IPS DF 6.9 (cell line): ENCODE data around the gene METTL1.

Experiments
- DNase-seq: peaks from one replicate; pipeline ENCODE4 v3.0.0-alpha.2; 2013; ENCODE audit warnings: low read depth, low spot score
- H3K27ac ChIP-seq: one replicate; pipeline ENCODE4 v1.5.1; 2013; ENCODE audit warnings: low read length, control low read depth
- H3K27me3 ChIP-seq: 2 replicates; pipeline ENCODE4 v1.6.1; 2013; ENCODE audit warnings: mild to moderate bottlenecking, low read length; ENCODE audit not compliant: control insufficient read depth, insufficient read depth
- H3K36me3 ChIP-seq: 2 replicates; pipeline ENCODE4 v1.6.1; 2013; ENCODE audit warnings: low read length; ENCODE audit not compliant: control insufficient read depth, insufficient read depth
- H3K4me1 ChIP-seq: 2 replicates; pipeline ENCODE4 v1.6.1; 2013; ENCODE audit warnings: low read length; ENCODE audit not compliant: control insufficient read depth, insufficient read depth
- H3K4me3 ChIP-seq: 2 replicates; pipeline ENCODE4 v1.5.1; 2013; ENCODE audit warnings: mild to moderate bottlenecking, low read length
- H3K9me3 ChIP-seq: 2 replicates; pipeline ENCODE4 v1.6.1; 2013; ENCODE audit warnings: low read length, inconsistent platforms; ENCODE audit not compliant: control insufficient read depth, insufficient read depth
- WGBS: extraction: QIAGEN DNeasy Blood & Tissue Kit; methylation state at CpG from one replicate; pipeline ENCODE4 v1.1.7; 2013; ENCODE audit warnings: mixed read lengths, missing lambda C conversion rate; ENCODE audit not compliant: insufficient read length, insufficient coverage; 5-methylcytosine and 5-hydroxymethylcytosine counted together

Gene METTL1

DNA sequence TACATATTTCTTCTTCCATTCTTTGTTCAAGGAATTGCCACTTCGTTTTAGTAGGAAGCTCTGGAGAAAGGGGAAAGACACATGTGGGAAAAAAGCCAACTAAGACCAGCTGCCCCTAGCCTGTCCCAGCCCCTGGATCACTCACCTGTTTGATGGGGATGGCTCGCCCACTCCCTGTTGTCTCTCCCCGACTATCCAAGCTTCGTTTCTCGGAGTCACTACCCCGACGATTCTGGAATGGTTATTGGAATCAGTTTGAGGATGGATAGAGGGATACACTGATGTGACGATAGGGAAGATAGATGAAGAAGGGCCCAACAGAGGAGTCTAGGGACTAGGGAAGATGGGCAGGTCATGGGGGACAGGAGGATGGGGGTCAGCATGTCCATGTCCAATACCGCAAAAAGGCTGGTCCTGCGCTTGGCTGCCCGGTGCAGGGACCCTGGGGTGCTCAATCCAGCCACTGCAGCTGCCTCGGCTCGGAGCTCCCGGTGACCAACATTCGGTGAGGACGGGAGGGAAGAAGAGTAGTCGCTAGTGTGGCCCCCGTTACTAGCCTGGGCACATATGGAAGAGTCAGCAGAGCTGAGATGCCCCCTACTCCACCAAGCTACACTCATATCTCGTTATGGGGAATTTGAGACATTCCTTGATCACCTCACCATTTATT lies 40.4 kb downstream of the METTL1 start:
- Histone ChIP-seq H3K4me1 (peaks cover 9% of the 10 kb centered on the region), H3K27ac (no peak overlapping the region), H3K36me3 (no peaks in the 10 kb centered on the region; the same call in 1 of the 2 replicates), H3K9me3 (no peaks in the 10 kb centered on the region), H3K27me3 (peaks cover 53% of the 10 kb centered on the region), H3K4me3 (no peak overlapping the region)
- no peak for DNase-seq
- WGBS, result no CpG with 5 or more reads among the region's 19 CpGs

DNA sequence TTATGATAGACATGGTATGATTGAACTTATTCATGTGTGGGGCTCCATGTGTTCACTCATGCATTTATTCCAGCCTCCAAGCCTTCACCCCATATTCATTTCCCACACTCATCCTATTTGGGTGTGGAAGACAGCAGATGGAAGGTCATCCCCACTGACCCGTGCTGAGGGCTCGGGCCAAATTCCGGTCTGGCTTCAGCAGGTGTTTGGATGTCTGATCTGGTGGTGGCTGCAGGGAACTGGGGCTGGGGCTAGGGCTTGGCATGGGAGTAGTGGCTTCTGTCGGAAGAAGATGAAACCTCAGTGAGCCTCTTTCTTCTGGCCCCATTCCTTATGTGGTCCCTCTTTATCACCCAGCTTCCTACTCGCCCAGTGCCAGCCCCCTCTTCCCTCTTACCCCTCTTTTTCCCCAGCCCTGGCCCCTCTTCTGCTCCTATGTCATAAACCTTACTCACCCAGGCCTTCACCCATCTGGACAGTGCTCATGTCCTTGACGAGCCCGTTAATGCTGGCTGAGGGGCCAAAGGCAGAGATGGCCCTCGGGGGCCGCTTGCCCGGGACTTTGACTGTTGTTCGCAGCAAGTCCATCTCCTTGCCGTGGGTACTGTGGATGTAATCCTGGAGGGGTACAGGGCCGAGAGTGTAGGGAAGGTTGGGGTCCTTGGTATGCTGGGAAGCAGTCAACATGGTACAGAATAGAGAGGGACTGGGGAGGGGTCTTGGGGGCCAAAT lies 41.4 kb downstream of the METTL1 start:
- Histone ChIP-seq H3K36me3 (no peaks in the 10 kb centered on the region; the same call in 1 of the 2 replicates), H3K9me3 (no peaks in the 10 kb centered on the region), H3K27me3 (peaks cover 48% of the 10 kb centered on the region), H3K4me1 (peaks cover 9% of the 10 kb centered on the region), H3K27ac (no peak overlapping the region), H3K4me3 (no peak overlapping the region)
- no peak for DNase-seq
- no CpG with 5 or more reads among the region's 13 CpGs for WGBS

DNA sequence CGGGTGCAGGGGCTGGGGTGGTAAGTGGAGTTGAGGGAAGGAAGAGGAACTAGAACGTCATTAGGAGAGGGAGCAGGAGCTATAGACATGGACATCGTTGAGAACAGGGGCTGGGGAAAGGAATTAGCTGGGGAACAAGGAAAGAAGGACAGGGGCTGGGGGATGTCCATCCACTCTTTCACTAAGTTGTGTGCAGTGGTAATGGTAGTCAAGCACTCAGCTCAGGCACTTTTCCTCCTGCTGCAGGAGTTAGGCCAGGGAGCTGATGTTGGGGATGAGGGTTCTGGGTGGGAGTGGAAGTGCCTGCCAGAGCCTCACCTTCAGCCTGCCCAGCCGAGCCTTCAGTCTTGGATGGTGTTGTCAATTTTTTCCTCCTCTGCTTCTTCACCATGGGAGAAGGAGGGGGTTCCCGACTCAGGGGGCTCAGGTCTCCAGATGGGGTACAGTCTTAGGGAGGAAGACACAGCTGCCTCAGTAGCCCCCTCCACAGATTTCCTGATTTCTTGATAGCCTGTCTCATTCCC lies 42.5 kb downstream of the METTL1 start:
- WGBS, result no CpG with 5 or more reads among the region's 5 CpGs
- H3K27me3 ChIP-seq, result peaks cover 40% of the 10 kb centered on the region
- no peaks in the 10 kb centered on the region for H3K9me3 ChIP-seq
- H3K4me3 ChIP-seq, result no peak overlapping the region
- no peak overlapping the region for H3K27ac ChIP-seq
- peaks cover 8% of the 10 kb centered on the region for H3K4me1 ChIP-seq
- DNase-seq, result no peak
- no peaks in the 10 kb centered on the region; the same call in 1 of the 2 replicates for H3K36me3 ChIP-seq

DNA sequence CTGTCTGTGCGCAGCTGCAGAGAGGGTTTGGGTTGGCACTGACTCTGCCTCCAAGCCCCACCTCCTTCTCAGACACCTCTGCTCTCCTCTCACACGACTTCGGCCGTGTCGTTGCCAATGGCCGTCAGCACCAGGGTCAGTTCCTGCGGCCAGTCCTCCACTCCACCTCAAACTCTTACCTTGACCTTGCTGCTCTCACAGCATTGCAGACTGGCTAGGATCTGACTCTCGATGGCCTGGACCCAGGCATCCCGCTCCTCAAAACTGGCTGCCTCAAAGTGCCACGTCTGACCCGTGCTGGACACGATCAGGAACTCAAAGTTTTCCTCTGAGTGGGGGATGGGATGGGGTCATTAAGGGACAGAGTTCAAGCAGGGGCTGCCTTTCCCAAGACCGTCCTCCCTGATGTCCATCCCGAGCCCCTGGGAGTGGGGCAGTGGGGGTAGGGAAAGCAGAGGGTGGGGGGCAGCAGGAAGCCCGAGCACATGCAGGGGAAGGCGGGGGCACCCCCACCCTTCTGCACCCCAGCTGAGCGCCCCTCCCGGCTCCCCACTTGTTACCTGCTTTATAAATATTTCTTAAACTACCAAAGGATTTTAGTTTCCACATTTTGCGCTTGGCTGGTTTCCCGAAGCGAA lies 44.0 kb downstream of the METTL1 start:
- no peak for DNase-seq
- no peak overlapping the region for H3K27ac ChIP-seq
- no peak overlapping the region for H3K4me3 ChIP-seq
- peaks cover 30% of the 10 kb centered on the region for H3K27me3 ChIP-seq
- H3K9me3 ChIP-seq, result no peaks in the 10 kb centered on the region
- no CpG with 5 or more reads among the region's 21 CpGs for WGBS
- peaks cover 8% of the 10 kb centered on the region for H3K4me1 ChIP-seq
- no peaks in the 10 kb centered on the region; the same call in 1 of the 2 replicates for H3K36me3 ChIP-seq

DNA sequence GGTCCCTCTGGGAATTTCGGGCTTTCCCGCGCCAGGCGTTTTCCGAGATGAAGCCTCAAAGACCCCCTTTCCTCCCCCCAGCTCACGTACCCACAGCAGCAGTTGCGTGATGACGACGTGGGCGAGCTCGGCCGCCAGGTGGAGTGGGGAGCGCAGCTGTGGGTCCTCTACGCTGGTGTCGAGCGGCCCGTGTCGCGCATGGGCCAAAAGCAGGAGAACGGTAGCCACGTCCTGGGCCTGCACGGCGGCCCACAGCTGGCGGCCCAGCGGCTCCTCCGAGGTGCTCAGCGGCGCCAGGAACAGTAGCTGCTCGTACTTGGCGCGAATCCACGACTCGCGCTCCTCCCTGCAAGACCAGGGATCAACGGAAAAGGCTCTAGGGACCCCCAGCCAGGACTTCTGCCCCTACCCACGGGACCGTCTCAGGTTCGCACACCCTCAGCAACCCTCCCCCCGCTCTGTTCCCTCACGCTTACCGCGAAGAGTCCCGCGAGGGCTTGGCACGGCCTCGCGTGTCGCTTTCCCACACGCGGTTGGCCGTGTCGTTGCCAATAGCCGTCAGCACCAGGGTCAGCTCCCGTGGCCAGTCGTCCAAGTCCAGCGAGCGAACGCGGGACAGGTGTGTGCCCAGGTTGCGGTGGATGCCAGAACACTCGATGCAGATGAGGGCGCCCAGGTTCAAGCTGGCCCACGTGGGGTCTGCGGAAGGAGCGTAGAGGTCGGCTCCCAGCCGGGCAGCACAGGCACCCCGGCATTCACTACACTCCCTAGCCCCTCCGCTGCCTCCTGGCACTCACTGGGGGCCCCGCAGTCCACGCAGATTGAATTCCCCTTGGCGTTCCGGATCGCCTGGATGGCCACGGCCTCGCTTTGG lies 44.8 kb downstream of the METTL1 start:
- Histone ChIP-seq H3K4me3 (peak overlapping the region; percentile 71; the same call in 1 of the 2 replicates), H3K36me3 (no peaks in the 10 kb centered on the region; the same call in 1 of the 2 replicates), H3K27me3 (peaks cover 27% of the 10 kb centered on the region), H3K9me3 (no peaks in the 10 kb centered on the region), H3K4me1 (peaks cover 8% of the 10 kb centered on the region), H3K27ac (no peak overlapping the region)
- no CpG with 5 or more reads among the region's 76 CpGs for WGBS
- DNase-seq, result no peak

DNA sequence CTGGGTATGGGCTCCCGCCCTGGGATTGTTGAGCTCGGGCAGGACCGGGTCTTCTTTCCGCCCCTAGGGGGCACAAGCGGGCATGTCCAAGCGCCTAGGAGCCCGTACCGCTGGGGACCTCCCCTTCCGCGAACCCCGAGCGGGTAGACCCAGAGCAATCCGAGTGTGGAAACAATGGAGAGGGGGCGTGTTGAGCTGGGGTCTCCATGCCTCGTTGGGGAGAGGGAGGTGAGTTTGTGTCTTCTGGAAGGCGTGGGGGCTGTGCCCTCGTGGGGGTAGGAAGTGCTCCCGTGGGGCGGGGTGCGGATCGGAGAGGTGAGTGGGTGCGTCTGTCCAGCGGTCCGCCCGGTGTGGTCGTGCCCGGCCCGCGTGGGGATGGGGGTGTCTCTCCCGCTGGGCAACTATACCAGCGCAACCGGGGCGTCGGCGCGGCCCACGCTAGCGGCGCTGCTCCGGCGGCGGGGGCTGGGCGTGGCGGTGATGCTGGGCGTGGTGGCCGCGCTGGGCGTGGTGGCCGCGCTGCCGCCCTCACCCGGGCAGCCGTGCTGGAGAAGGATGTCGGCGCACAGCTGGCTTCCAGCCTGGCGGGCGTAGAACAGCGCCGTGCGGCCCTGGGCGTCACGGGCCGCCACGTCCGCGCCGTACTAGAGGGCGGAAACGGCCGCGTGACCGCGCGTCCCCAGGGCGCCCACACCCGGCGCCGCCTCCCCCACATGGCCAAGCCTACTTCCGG lies 45.6 kb downstream of the METTL1 start:
- no peak for DNase-seq
- Histone ChIP-seq H3K4me3 (peak overlapping the region; percentile 71; the same call in 1 of the 2 replicates), H3K27me3 (peaks cover 25% of the 10 kb centered on the region), H3K4me1 (peaks cover 8% of the 10 kb centered on the region), H3K27ac (no peak overlapping the region), H3K36me3 (no peaks in the 10 kb centered on the region; the same call in 1 of the 2 replicates), H3K9me3 (no peaks in the 10 kb centered on the region)
- WGBS, result no CpG with 5 or more reads among the region's 79 CpGs

DNA sequence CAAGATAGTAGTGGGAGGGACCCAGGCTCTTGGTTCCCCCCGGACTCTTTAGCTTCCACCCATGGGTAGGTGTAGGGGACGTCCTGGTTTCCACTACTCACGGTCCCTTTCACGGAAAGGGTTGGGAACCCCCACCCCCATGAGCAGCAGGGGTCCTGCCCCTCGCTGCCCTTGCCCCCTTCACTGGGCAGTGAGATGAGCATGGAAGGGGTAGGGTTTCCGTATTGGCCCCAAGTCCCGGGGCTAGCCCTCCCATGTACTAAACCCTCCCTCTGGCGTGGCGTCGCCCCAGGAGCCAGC lies 46.1 kb downstream of the METTL1 start:
- peak overlapping the region; percentile 39; the same call in 1 of the 2 replicates for H3K4me3 ChIP-seq
- H3K36me3 ChIP-seq, result no peaks in the 10 kb centered on the region; the same call in 1 of the 2 replicates
- H3K4me1 ChIP-seq, result peaks cover 8% of the 10 kb centered on the region
- peaks cover 25% of the 10 kb centered on the region for H3K27me3 ChIP-seq
- no peak for DNase-seq
- H3K27ac ChIP-seq, result no peak overlapping the region
- no peaks in the 10 kb centered on the region for H3K9me3 ChIP-seq
- WGBS, result no CpG with 5 or more reads among the region's 10 CpGs

DNA sequence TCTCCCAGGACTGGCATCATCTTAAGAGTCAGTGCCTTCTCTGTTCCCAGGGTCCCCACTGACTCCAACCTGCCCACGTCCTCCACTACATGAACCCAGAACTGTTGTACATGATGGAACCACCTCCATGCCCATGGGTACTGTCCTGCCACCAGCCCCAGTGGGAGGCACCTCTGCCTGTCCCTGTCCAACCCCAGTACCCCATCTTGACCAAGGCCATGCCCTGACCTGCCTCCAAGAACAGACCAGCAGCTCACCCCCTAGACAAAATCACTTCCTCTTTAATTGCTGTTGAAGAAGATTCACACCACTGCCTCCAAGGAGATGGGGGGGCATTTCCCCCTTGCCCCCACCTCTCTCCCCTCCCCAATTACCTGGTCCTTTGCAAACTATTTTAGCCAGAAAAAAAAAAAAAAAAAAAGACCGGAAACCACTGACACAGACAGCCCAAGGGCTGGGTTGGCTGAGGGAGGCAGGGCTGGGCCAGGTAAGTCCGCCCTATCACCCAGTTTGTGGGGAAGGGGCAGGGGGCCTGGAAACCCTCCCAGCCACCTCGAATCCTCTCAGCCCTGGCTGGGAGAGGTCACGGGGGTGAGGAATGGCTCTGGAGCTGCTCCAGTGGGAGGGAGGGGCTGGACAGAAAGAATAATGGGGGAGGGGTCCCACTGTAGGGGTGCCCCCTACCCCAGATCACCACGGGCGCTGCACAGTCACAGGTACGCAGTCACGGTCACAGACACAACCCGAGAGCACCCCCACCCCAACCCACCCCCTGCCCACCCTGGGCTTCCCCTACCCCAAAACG lies 46.8 kb downstream of the METTL1 start:
- H3K9me3 ChIP-seq, result no peaks in the 10 kb centered on the region
- DNase-seq, result no peak
- no peak overlapping the region; the same call in 1 of the 2 replicates for H3K4me3 ChIP-seq
- peaks cover 8% of the 10 kb centered on the region for H3K4me1 ChIP-seq
- peaks cover 23% of the 10 kb centered on the region for H3K27me3 ChIP-seq
- no peak overlapping the region for H3K27ac ChIP-seq
- no peaks in the 10 kb centered on the region; the same call in 1 of the 2 replicates for H3K36me3 ChIP-seq
- no CpG with 5 or more reads among the region's 11 CpGs for WGBS
